ENCODE results near the gene PGR. TPM values are rescaled to one million over a fixed set of nuclear protein-coding genes. Genes with fewer than 3 reads are reported as not detected.

PGR gene
- total RNA-seq, 2 donors from 2014 or later = 1.6 to 2.3 TPM

DNA sequence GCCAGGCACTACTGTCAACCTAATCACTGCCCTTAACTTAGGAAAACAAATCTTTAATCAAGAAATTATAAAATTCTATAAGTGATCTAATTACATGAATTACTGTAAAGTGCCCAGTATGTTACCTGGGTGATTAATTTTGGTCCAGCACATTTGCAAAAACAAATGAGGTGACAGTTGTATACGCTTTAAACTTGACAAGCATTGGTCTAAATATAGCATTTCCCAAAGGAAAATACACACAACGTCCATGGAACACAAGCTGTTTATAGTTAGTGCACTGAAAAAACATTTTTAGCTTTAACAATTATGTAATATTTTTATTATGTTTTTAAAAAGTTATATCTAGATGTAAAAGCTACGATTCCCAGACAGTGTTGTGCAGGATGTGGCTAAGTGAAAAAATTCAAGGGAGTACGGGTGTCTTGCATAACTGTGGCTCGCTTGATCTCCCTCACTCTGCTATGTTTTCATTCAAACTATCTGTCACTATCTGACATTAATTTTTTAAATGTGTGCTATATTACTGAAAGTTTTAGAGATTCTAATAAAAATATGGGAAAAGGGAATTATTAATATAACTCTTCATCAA is 38.8 kb downstream of the PGR start:
- 37 to 49% methylated on average over 5 of the region's 5 CpGs for WGBS, 2 donors
- Histone ChIP-seq H3K36me3 (replicated peaks in 1 of 2; ENCODE audit: insufficient read depth in 1 of 2, low read depth in 2 of 2) (no peaks in the 10 kb centered on the region), H3K27ac (no peak overlapping the region), H3K4me3 (no peak overlapping the region), H3K4me1 (no peaks in the 10 kb centered on the region), H3K9me3 (no peaks in the 10 kb centered on the region), H3K27me3 (no peaks in the 10 kb centered on the region)
- no peak for DNase-seq
- no peak for ATAC-seq
- TF ChIP-seq POLR2A (IDR thresholded peaks at IDR 0.05) = no peak
- TF ChIP-seq, protein P1, sequence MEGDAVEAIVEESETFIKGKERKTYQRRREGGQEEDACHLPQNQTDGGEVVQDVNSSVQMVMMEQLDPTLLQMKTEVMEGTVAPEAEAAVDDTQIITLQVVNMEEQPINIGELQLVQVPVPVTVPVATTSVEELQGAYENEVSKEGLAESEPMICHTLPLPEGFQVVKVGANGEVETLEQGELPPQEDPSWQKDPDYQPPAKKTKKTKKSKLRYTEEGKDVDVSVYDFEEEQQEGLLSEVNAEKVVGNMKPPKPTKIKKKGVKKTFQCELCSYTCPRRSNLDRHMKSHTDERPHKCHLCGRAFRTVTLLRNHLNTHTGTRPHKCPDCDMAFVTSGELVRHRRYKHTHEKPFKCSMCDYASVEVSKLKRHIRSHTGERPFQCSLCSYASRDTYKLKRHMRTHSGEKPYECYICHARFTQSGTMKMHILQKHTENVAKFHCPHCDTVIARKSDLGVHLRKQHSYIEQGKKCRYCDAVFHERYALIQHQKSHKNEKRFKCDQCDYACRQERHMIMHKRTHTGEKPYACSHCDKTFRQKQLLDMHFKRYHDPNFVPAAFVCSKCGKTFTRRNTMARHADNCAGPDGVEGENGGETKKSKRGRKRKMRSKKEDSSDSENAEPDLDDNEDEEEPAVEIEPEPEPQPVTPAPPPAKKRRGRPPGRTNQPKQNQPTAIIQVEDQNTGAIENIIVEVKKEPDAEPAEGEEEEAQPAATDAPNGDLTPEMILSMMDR (IDR thresholded peaks at IDR 0.05) = no peak
- intact Hi-C loops (cut with DNase I) = no loop called here

DNA sequence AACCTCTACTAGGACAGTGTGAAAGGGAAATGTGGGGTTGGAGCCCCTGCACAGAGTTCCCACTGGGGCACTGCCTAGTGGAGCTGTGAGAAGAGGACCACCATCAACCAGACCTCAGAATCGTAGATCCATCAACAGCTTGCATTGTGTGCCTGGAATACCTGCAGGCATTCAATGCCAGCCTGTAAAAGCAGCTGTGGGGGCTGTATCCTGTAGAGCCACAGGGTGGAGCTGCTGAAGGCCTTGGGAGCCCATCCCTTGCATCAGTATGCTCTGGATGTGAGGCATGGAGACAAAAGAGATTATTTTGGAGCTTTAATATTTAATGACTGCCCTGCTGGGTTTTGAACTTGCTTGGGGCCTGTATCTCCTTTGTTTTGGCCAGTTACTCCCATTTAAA is 46.3 kb downstream of the PGR start:
- H3K27ac ChIP-seq = no peak overlapping the region

DNA sequence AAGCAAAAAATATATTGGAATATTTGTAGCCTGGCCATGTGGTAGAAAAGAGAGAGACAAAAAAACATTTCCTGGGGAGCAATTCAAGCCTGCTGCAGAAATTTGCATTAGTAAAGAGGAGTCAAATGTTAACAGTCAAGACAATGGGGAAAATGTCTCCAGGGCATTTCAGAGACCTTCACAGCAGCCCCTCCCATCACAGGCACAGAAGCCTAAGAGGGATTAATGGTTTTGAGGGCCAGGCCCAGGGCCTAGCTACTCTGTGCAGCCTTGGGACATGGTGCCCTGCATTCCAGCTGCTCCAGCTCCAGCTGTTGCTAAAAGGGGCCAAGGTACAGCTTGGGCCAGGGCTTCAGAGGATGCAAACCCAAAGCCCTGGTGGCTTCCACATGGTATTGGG is 46.8 kb downstream of the PGR start:
- Histone ChIP-seq H3K27ac (no peak overlapping the region), H3K36me3 (replicated peaks in 1 of 2; ENCODE audit: insufficient read depth in 1 of 2, low read depth in 2 of 2) (no peaks in the 10 kb centered on the region), H3K4me1 (no peaks in the 10 kb centered on the region), H3K27me3 (no peaks in the 10 kb centered on the region), H3K4me3 (no peak overlapping the region), H3K9me3 (no peaks in the 10 kb centered on the region)
- DNase-seq (no peak), ATAC-seq (no peak)
- TF ChIP-seq POLR2A (IDR thresholded peaks at IDR 0.05) = no peak
- TF ChIP-seq, protein P1 (IDR thresholded peaks at IDR 0.05) = no peak
- intact Hi-C loops (cut with DNase I) = no loop called here

More for the DNA sequence above, 46.3 kb downstream of the PGR start:
- 67 to 86% methylated on average over 1 of the region's 1 CpG for WGBS, 2 donors
- DNase-seq = no peak
- no peaks in the 10 kb centered on the region for H3K36me3 ChIP-seq (replicated peaks in 1 of 2; ENCODE audit: insufficient read depth in 1 of 2, low read depth in 2 of 2)
- no peak overlapping the region for H3K4me3 ChIP-seq
- intact Hi-C loops (cut with DNase I) = no loop called here
- no peaks in the 10 kb centered on the region for H3K27me3 ChIP-seq
- no peaks in the 10 kb centered on the region for H3K9me3 ChIP-seq
- ATAC-seq = no peak
- no peaks in the 10 kb centered on the region for H3K4me1 ChIP-seq
- TF ChIP-seq, protein P1 (IDR thresholded peaks at IDR 0.05) = no peak
- TF ChIP-seq POLR2A (IDR thresholded peaks at IDR 0.05) = no peak

DNA sequence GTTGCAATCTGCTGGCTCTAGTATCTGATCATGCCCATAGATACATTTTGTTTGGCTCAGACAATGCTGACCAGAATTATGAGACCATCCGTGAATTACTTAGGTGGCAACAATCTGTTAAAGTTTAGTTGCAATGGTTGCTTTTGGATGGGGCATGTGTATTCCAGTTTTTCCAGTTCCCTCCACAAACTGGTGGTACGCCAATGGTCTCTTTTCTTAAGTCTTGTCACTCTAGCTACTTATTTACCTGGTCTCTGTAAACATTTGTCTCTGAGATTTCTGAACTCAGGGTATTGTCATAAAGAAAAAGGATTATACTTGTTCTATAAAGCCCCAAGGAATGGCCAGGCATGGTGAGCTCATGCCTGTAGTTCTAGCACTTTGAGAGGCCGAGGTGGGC is 65.9 kb downstream of the PGR start:
- H3K27me3 ChIP-seq = no peaks in the 10 kb centered on the region
- no peak for ATAC-seq
- 27 to 46% methylated on average over 3 of the region's 3 CpGs for WGBS, 2 donors
- H3K9me3 ChIP-seq = no peaks in the 10 kb centered on the region
- TF ChIP-seq POLR2A (IDR thresholded peaks at IDR 0.05) = no peak
- TF ChIP-seq, protein P1 (IDR thresholded peaks at IDR 0.05) = no peak
- H3K27ac ChIP-seq = no peak overlapping the region
- H3K36me3 ChIP-seq (replicated peaks in 1 of 2; ENCODE audit: insufficient read depth in 1 of 2, low read depth in 2 of 2) = no peaks in the 10 kb centered on the region
- intact Hi-C loops (cut with DNase I) = no loop called here
- no peak overlapping the region for H3K4me3 ChIP-seq
- DNase-seq = no peak
- no peaks in the 10 kb centered on the region for H3K4me1 ChIP-seq

DNA sequence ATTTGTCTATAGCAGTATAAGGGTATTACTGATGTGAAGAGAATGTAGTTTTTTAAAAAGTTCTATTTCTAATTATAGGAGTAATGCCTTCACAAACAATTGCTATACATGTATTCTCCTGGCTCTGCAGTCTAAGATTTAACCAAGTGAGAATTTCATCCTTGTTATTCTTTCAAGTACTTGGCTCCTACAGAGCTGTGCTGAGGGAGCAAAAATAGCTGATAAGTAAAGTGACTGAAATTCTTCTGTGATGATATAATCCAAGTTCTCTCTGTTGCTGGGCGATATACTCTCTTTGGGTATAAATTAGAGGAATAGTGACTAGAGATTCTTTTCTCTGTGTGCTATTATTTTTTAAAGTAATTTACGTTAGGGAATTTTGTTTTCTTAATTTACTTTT is 68.0 kb downstream of the PGR start:
- Histone ChIP-seq H3K4me3 (no peak overlapping the region), H3K36me3 (replicated peaks in 1 of 2; ENCODE audit: insufficient read depth in 1 of 2, low read depth in 2 of 2) (no peaks in the 10 kb centered on the region), H3K27ac (no peak overlapping the region), H3K9me3 (no peaks in the 10 kb centered on the region), H3K4me1 (no peaks in the 10 kb centered on the region), H3K27me3 (no peaks in the 10 kb centered on the region)
- WGBS, 2 donors = 35 to 52% methylated on average over 2 of the region's 2 CpGs
- TF ChIP-seq, protein P1 (IDR thresholded peaks at IDR 0.05) = no peak
- no peak for TF ChIP-seq POLR2A (IDR thresholded peaks at IDR 0.05)
- intact Hi-C loops (cut with DNase I) = no loop called here
- DNase-seq = no peak
- ATAC-seq = no peak

Measured in body of pancreas (tissue), 4 donors.